ENCODE measurements around the gene STX1B. TPM values are rescaled to one million over a fixed set of nuclear protein-coding genes. Genes with fewer than 3 reads are reported as not detected.

The STX1B gene
- total RNA-seq, 1 experiment from 2014 or later, result 15.9 TPM

DNA sequence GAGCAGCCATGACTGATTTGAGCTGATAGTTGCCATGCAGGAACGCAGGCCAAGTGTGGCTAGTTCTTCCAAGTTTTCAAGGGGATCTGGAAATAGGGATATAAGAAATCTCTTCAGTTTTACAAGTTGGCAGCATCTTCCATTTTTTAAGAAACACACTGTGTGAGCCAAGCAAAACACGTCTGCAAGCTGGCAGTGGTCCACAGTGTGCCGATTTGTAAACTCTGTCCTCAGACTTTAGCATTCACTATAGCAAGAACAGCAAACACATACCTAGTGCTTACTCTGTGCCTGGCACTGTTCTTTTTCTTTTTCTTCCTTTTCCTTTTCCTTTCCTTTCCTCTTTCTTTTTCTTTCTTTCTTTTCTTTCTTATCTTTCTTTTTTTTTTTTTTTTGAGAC lies 58.7 kb downstream of the STX1B start:
- Mint-ChIP-seq H3K27ac (no peak overlapping the region), H3K9me3 (no peaks in the 10 kb centered on the region), H3K36me3 (no peaks in the 10 kb centered on the region), H3K4me3 (no peak overlapping the region), H3K4me1 (peaks cover 21% of the 10 kb centered on the region), H3K27me3 (ENCODE audit: low read depth) (peaks cover 3% of the 10 kb centered on the region; the same call in 1 of the 2 replicates)
- ChIA-PET CTCF (interaction anchor here (2.4 kb wide), 1 partner anchor 146 kb away, joined by 6 read pairs; no protein-coding TSS in a partner anchor), POLR2A (no interaction called here)
- TF ChIP-seq, protein P1, sequence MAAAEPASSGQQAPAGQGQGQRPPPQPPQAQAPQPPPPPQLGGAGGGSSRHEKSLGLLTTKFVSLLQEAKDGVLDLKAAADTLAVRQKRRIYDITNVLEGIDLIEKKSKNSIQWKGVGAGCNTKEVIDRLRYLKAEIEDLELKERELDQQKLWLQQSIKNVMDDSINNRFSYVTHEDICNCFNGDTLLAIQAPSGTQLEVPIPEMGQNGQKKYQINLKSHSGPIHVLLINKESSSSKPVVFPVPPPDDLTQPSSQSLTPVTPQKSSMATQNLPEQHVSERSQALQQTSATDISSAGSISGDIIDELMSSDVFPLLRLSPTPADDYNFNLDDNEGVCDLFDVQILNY (CRISPR knock-in tag; IDR thresholded peaks at IDR 0.05), result no peak
- TF ChIP-seq ZNF263 (CRISPR knock-in tag; IDR thresholded peaks at IDR 0.05; ENCODE audit: low read depth), result no peak
- TF ChIP-seq, protein P2, sequence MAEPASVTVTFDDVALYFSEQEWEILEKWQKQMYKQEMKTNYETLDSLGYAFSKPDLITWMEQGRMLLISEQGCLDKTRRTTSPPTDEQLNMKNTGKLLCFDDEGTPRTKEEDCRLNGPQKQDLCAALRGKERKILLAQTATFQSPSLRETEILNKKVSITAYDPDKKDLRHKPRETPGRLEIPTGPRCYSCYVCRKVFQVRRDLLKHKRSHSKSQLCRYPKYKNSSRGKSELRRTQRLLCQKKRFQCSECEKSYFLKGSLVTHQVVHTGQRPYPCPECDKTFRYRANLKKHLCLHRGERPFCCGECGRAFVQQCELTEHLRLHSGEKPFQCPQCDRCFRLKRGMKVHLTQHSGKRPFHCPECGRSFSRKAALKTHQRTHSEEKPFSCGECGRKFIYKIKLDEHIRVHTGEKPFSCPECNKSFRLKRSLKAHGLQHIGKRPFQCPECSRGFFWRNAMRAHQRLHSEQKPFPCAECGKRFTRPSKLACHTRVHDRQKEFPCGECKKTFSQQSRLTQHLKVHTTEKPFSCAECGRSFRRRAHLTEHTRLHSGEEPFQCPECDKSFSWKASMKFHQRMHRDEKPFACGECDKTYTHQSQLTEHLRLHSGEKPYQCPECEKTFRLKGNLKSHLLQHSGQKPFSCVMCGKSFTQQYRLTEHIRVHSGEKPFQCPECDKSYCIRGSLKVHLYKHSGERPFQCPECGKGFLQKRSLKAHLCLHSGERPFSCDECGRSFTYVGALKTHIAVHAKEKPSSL (CRISPR knock-in tag; conservative IDR thresholded peaks at IDR 0.05), result no peak
- TF ChIP-seq ZNF396 (CRISPR knock-in tag; IDR thresholded peaks at IDR 0.05; ENCODE audit: borderline replicate concordance), result no peak
- TF ChIP-seq ATF3 (CRISPR knock-in tag; conservative IDR thresholded peaks at IDR 0.05), result no peak
- DNase-seq (ENCODE audit: low spot score) (no peak), ATAC-seq (no peak)

DNA sequence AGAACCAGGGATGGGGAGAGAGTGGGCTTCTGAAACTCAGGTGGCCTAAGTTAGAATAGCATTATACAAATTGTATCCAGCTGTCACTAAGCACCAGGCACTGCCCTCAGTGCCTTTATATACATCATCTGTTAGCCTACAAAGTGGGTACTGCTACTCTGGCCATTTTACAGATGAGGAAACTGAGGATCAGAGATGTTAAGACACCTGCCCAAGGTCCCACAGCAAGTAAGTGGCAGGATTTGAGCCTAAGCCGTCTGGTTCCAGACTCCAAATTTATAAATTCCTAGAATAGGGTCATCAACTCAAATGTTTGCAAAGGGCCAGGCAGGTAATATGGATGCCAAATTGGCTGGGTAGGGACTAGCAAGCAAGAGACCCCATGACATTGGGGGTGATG lies 59.2 kb downstream of the STX1B start:
- peaks cover 25% of the 10 kb centered on the region for H3K4me1 Mint-ChIP-seq
- DNase-seq (ENCODE audit: low spot score) (no peak), ATAC-seq (no peak)
- no peaks in the 10 kb centered on the region for H3K9me3 Mint-ChIP-seq
- no peak overlapping the region for H3K27ac Mint-ChIP-seq
- no peaks in the 10 kb centered on the region for H3K36me3 Mint-ChIP-seq
- no peak overlapping the region for H3K4me3 Mint-ChIP-seq
- ChIA-PET POLR2A (no interaction called here), CTCF (interaction anchor here (1.1 kb wide), 1 partner anchor 34 kb away, joined by 4 read pairs; the partner anchor contains the start of gene HSD3B7)
- TF ChIP-seq ZNF232 (CRISPR knock-in tag; IDR thresholded peaks at IDR 0.05) (no peak), JUN (CRISPR knock-in tag; IDR thresholded peaks at IDR 0.05) (no peak), CREM (CRISPR knock-in tag; IDR thresholded peaks at IDR 0.05) (no peak), MXD4 (CRISPR knock-in tag; IDR thresholded peaks at IDR 0.05; ENCODE audit: borderline replicate concordance) (no peak), ATF2 (CRISPR knock-in tag; IDR thresholded peaks at IDR 0.05; ENCODE audit: borderline replicate concordance, low read depth) (no peak), NFYB (CRISPR knock-in tag; conservative IDR thresholded peaks at IDR 0.05; ENCODE audit: low read depth) (no peak), SP1 (CRISPR knock-in tag; conservative IDR thresholded peaks at IDR 0.05) (no peak), FOXJ3 (CRISPR knock-in tag; IDR thresholded peaks at IDR 0.05; ENCODE audit: borderline replicate concordance) (no peak), HMGA2 (CRISPR knock-in tag; IDR thresholded peaks at IDR 0.05) (no peak), GRHL2 (CRISPR knock-in tag; IDR thresholded peaks at IDR 0.05; ENCODE audit: insufficient replicate concordance, severe bottlenecking) (no peak), USF1 (CRISPR knock-in tag; IDR thresholded peaks at IDR 0.05) (no peak), CREB1 (CRISPR knock-in tag; IDR thresholded peaks at IDR 0.05) (no peak), JAZF1 (CRISPR knock-in tag; IDR thresholded peaks at IDR 0.05) (no peak), ESRRA (CRISPR knock-in tag; IDR thresholded peaks at IDR 0.05; ENCODE audit: borderline replicate concordance) (no peak), ETV6 (CRISPR knock-in tag; IDR thresholded peaks at IDR 0.05) (no peak), EMX1 (CRISPR knock-in tag; IDR thresholded peaks at IDR 0.05) (no peak)
- TF ChIP-seq, protein P3, sequence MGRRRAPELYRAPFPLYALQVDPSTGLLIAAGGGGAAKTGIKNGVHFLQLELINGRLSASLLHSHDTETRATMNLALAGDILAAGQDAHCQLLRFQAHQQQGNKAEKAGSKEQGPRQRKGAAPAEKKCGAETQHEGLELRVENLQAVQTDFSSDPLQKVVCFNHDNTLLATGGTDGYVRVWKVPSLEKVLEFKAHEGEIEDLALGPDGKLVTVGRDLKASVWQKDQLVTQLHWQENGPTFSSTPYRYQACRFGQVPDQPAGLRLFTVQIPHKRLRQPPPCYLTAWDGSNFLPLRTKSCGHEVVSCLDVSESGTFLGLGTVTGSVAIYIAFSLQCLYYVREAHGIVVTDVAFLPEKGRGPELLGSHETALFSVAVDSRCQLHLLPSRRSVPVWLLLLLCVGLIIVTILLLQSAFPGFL (CRISPR knock-in tag; IDR thresholded peaks at IDR 0.05; ENCODE audit: borderline replicate concordance), result no peak
- TF ChIP-seq, protein P4, sequence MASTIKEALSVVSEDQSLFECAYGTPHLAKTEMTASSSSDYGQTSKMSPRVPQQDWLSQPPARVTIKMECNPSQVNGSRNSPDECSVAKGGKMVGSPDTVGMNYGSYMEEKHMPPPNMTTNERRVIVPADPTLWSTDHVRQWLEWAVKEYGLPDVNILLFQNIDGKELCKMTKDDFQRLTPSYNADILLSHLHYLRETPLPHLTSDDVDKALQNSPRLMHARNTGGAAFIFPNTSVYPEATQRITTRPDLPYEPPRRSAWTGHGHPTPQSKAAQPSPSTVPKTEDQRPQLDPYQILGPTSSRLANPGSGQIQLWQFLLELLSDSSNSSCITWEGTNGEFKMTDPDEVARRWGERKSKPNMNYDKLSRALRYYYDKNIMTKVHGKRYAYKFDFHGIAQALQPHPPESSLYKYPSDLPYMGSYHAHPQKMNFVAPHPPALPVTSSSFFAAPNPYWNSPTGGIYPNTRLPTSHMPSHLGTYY (CRISPR knock-in tag; IDR thresholded peaks at IDR 0.05), result no peak
- TF ChIP-seq, protein P5, sequence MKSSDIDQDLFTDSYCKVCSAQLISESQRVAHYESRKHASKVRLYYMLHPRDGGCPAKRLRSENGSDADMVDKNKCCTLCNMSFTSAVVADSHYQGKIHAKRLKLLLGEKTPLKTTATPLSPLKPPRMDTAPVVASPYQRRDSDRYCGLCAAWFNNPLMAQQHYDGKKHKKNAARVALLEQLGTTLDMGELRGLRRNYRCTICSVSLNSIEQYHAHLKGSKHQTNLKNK (CRISPR knock-in tag; IDR thresholded peaks at IDR 0.05), result no peak
- peaks cover under 1% of the 10 kb centered on the region; the same call in 1 of the 2 replicates for H3K27me3 Mint-ChIP-seq (ENCODE audit: low read depth)

Data from WTC11 (cell line).